NCI-H526 (cell line): ENCODE measurements around the gene ADAMTS3.

Source experiments
- DNase-seq, 2 experiments: peaks; one replicate each; lab custom pipeline; 2025; lab: John Stamatoyannopoulos, UW

The ADAMTS3 gene

GRCh38 chr4:72410158-72410557, 158.9 kb downstream of the ADAMTS3 start:
- no peak for DNase-seq

DNA sequence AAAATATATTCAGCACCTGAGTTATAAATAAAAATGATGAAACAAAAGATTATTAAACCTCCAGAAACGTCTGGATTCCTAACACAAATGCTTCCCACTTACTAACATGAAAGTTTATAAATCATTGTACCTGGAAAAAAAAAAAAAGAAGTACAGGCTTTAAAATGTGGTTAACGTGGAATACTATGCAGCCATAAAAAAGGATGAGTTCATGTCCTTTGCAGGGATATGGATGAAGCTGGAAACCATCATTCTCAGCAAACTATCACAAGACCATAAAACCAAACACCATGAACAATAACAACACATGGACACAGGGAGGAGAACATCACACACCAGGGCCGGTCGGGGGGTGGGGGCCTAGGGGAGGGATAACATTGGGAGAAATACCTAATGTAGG, 160.5 kb downstream of the ADAMTS3 start:
- no peak for DNase-seq

DNA sequence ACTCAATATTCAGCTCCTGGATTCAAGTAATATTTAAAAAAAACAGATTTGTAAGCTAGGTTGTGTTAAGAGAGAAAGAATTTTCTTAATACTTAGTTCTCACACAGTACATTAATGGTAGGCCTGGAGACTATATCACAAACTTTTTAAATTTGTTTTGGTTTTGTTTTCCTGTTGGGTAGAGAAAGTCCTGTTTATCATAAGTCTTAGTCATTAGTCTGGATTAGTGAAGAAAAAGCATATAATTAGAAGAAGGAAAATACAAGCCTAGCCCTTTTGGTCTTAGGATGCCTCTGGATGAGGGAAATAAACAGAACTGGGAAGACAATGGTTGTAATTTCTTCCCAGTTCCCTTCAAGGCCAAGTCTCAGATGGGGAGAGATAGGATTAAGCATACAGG, 163.6 kb downstream of the ADAMTS3 start:
- no peak for DNase-seq

DNA sequence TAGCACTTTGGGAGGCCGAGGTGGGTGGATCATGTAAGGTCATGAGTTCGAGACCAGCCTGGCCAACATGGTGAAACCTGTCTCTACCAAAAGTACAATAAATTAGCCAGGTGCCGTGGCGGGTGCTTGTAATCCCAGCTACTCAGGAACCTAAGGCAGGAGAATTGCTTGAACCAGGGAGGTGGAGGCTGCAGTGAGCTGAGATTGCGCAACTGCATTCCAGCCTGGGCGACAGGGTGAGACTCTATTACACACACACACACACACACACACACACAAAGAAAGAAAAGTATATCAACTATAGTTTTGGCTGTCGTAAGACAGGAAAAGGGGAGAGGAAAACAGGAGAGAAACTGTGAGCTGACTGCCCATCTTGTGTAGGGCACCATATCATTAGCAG, 171.7 kb downstream of the ADAMTS3 start:
- no peak for DNase-seq

DNA sequence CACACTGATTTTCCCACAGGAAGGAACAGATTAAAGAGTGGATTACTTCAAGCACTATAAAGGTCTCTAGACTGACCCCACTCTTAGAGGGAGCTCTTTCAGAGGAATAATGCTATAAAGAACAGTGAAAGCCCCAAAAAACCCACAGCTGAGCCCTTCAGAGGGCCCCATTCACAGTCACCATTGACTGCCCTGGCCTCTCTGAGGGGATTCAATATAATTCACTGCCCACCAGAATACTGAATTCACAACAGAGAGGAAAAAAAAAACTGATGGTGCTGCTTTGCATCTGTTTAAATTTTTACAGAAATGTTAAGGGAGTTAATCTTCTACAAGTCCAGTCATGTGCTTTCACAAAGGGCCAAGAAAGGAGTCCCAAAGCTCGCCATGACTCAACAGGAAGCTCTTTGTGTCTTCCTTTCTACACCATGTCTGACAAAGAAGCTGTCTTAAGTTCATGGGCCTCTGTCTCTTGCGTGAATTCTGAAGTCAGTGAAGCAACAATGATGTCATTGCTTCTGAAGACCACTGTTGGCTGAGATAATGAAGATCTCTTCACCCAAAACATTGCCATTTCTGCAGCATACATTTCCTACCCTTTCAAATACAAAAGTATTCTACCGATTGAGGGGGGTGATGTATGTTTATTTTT, 174.9 kb downstream of the ADAMTS3 start:
- DNase-seq, result no peak

GRCh38 chr4:72391281-72391680, 177.7 kb downstream of the ADAMTS3 start:
- DNase-seq, result no peak

GRCh38 chr4:72390409-72390808, 178.6 kb downstream of the ADAMTS3 start:
- no peak for DNase-seq

DNA sequence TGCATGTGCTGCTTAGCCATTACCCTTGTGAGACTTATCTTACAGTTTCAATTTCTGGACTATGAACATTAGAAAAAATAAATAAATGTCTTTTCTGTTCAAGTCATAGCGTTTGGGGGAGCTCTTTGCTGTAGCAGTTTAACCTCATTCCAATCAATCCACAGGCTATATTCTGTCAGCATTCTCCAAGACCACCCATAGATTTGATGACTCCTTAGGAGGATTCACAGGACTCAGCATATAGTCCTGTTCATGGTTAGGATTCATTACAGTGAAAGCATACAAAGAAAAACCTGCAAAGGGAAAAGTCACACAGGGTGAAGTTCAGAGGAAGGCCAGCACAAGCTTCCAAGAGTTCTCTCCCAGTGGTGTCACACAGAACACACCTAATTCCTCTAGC, 180.5 kb downstream of the ADAMTS3 start:
- no peak for DNase-seq

GRCh38 chr4:72387959-72388358, 181.1 kb downstream of the ADAMTS3 start:
- DNase-seq, result no peak

DNA sequence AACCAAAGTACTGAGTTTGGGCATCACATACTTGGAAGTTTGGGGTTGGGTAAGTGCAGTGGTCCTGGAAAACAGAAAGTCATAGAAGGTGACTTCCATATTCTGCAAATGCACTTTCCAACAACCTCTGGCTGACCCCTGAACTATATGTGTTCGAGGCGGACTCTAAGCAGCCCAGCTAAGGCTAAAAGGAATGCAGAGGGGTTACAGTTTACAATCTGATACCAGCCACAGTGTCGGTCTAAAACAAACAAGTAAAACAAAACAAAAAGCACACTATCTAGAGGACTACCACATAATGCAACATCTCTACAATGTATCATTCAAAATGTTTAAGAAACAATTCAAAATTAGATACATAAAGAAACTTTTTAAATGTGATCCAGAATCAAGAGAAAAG, 185.6 kb downstream of the ADAMTS3 start:
- no peak for DNase-seq

GRCh38 chr4:72378901-72379300, 190.1 kb downstream of the ADAMTS3 start:
- DNase-seq, result no peak

- DNase-seq, result no peak
Measured at GRCh38 chr4:72377491-72378194, 191.4 kb downstream of the ADAMTS3 start.

DNA sequence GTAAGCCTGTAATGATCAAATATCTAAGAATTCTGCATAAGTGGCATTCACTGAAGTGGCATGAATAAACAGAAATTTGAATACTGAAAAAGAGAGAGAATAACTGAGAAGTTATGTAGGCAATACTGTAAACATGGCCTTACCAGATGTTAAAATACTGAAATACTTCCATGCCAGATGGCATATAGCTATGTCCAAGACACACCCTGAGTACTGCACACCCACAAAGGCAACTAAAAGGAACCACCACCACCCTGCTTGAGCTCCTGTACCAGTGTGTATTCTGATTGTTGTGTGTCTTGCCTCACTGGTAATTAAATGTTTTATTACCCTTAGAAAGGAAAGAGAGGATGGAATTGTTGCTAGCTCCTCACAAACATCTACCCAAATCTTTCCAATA, 192.1 kb downstream of the ADAMTS3 start:
- DNase-seq, result no peak

GRCh38 chr4:72375073-72375736, 193.8 kb downstream of the ADAMTS3 start:
- no peak for DNase-seq

GRCh38 chr4:72374159-72374558, 194.9 kb downstream of the ADAMTS3 start:
- no peak for DNase-seq

DNA sequence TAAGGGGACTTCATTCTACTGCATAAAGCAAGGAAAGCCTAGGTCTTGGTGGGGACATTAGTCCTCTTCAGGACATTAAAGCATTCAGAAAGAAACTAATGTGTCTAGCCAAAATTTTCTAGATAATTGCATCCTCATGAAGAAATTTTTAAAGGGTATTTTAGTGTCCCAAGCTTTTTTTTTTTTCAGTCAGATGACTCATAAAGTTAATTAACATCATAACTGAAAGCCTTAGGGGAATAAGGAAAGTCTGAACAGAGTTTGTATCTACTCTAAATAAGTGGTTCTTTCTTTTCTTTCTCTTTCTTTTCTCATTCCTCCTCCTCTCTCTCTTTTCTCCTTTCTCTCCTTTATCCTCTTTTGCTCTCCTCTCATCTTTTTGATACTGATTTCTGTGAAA, 202.4 kb downstream of the ADAMTS3 start:
- DNase-seq, result no peak

DNA sequence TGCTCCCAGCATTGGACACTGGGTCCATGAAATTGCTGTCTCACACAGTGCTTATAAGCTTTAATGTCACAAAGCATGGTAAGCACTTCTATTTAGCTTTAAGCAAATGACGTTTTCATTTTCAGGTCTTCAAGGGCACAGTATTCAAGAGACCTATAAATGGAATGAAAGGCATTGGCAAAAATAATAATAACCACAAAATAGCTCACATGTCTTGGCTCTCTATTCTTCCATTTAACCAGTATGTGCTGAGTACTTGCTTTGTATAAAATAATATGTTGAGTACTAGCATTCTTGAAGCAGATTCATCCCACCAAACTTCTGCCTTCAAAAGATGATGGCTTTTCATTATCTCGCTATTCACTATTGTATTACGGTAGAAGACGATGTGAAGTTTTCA, 203.0 kb downstream of the ADAMTS3 start:
- no peak for DNase-seq

DNA sequence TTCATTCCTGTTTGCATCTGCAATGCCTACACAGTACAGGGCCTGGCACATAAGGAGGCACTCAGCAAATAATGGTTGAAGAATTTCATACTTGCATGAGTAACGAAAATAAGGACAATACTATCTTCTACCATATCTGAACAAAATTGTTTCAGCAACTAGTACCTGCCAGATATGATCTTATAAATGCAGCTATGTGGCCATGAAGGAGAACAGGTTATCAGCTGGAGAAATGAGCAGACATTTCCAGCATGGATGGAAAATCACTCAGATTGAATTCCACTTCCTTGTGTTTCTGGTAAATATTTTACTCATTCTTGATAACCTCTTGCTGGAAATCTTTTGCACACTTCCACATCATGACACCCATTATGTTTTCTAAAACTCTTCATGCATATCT, 204.0 kb downstream of the ADAMTS3 start:
- DNase-seq, result no peak

- DNase-seq, result no peak
Measured at GRCh38 chr4:72360075-72360474, 208.9 kb downstream of the ADAMTS3 start.

DNA sequence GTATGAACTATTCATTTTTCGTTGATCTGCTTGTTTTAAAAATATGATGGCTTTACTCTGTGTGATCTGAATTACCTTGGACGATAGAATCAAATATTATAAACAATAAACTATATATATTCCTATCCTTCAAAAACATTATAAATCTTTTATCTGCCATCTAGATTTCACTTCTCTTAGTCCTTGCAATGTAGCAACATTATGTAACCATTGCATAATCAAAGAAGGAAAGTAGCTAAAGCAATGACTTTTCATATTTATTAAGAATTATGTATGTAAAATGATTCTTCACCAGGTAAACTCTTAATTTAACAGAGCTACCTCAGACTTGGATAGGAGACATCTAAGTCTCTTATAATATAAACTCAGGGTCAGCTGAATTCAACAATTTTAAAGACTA, 210.5 kb downstream of the ADAMTS3 start:
- DNase-seq, result no peak

DNA sequence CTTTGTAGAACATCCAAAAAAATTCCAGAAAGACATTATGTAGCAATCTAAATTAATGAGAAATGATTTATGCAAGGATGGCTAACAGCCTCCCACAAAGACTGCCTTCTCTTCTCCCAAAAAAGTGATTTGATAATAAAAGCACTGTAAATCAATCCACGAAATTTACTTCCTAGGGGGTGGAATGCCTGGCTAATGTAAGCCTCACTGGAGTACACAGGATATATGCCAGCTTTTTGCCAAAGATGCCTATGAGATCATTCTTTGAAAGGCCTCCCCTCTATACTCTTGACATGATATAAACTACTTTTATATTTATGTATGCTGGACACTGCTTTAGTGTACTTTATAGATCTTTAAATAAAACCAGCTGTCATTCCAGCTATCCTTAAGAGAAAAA, 211.1 kb downstream of the ADAMTS3 start:
- no peak for DNase-seq

DNA sequence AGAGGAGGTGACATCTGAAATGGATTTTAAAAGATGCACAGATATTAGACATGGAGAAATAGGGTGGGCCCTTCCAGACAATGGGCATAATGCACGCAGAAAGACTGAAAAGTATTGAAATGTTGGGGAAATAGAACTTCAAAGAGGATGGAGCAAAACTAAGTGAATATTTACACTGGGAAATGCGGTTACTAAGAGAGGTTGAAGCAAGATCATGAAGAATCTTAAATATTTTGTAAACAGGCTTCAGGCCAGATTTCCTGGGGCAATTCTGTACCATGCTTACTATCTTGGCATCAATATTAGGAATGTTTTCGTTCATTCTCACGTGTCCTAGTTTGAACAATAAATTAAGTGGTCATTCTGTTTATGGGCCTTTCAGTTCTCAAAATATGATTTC, 216.3 kb downstream of the ADAMTS3 start:
- DNase-seq, result no peak

DNA sequence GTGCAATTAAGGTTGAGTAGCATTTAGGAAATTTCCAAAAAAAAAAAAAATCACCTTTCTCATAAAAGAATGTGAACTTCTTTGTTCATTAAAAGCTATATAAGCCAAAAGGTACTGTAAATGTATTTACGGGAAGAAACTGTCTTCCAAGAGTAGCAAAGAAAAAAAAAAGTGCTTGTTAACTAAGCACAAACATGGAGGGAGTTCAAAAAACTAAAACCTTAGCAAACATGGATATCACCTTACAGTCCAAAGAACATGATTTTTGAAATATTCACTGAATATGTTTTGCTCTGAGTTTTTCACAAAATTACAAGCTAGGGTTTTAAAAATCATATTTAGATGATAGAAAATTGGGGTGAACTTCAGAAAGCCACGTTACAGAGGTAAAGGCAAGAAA, 217.5 kb downstream of the ADAMTS3 start:
- DNase-seq, result no peak
